Right lobe of liver (tissue), 6 donors: ENCODE data around the gene RIT2. TPM values are rescaled to one million over a fixed set of nuclear protein-coding genes. Genes with fewer than 3 reads are reported as not detected.

Source experiments
- ATAC-seq, 4 donors: fragments of 200-7000 bp; cut with Tn5 transposase; one replicate each; pipeline ENCODE4 v1.9.1; 2020; ENCODE audit warnings: mild to moderate bottlenecking in 4 of 4, moderate library complexity in 4 of 4
- DNase-seq, 3 donors: peaks; one replicate each; pipeline ENCODE4 v3.0.0-alpha.2; 2020
- H3K27ac ChIP-seq, 3 donors: fragments of 200-600 bp; one replicate each; pipeline ENCODE4 v1.8.0; 2022
- H3K27me3 ChIP-seq, 2 donors: fragments of 200-600 bp; one replicate each; pipeline ENCODE4 v1.8.0; 2022
- H3K36me3 ChIP-seq, 4 donors: fragments of 200-600 bp; sonication (generic) in 1 of 4; one replicate each; pipeline versions ENCODE4 v1.5.1 to v1.8.0; 2017 to 2022; ENCODE audit warnings: control low read depth in 1 of 4
- H3K4me1 ChIP-seq, 4 donors: fragments of 200-600 bp; sonication (generic) in 1 of 4; one replicate each; pipeline versions ENCODE4 v1.5.1 to v1.8.0; 2017 to 2022; ENCODE audit warnings: control low read depth in 1 of 4
- H3K4me3 ChIP-seq, 3 donors: fragments of 200-600 bp; one replicate each; pipeline ENCODE4 v1.8.0; 2022
- H3K9me3 ChIP-seq, 4 donors: fragments of 200-600 bp; sonication (generic) in 1 of 4; one replicate each; pipeline versions ENCODE4 v1.5.1 to v1.8.0; 2017 to 2022; ENCODE audit warnings: control low read depth in 1 of 4
- CTCF ChIP-seq, 4 donors: fragments of 200-600 bp in 3 of 4; fragments of 450-650 bp in 1 of 4; IDR thresholded peaks; one replicate each; pipeline versions ENCODE4 v1.5.1 to v1.8.0; 2016 to 2022; ENCODE audit warnings: antibody characterized with exemption in 4 of 4, mild to moderate bottlenecking in 2 of 4
- POLR2A ChIP-seq: fragments of 450-650 bp; IDR thresholded peaks from one replicate; pipeline ENCODE4 v1.6.1; 2017; ENCODE audit warnings: antibody characterized with exemption, mild to moderate bottlenecking
- WGBS: methylation state at CpG from one replicate; pipeline ENCODE4 v1.1.6; 2018; ENCODE audit warnings: low coverage, low lambda C conversion rate; ENCODE audit not compliant: insufficient coverage; ENCODE audit errors: missing lambda C conversion rate; 5-methylcytosine and 5-hydroxymethylcytosine counted together
- intact Hi-C, 2 donors: fragments of 100-400 bp; cut with DNase I; formaldehyde crosslinking; loops; one replicate each; pipeline versions ENCODE4 v1.11.2 to v1.14.1; 2022
- total RNA-seq, 6 experiments: library from RNA; depleted of rRNA in 2 of 6; stranded (reverse); fragments of >200 nt in 2 of 6; fragmentation: NEBNext Ultra II Directional in 3 of 6; extraction: Animal tissue kit (Norgen Biotek cat#: 25700) in 3 of 6; gene quantifications; one replicate each; pipeline versions ENCODE4 v1.1.0 to v1.2.4, GENCODE V29; 2016 to 2023
- donor health status: DM: no; HTN: yes; CAD: no.
- donor health status: DM: no; HTN: no; CAD: no.
- donor health status: DM: no; HTN: no; CAD: no.
- donor health status: DM: no; HTN: yes; CAD: no.
- donor health status: DM: no; HTN: yes; CAD: no.

RIT2 gene
- total RNA-seq, 6 experiments from 2014 or later, result not detected

DNA sequence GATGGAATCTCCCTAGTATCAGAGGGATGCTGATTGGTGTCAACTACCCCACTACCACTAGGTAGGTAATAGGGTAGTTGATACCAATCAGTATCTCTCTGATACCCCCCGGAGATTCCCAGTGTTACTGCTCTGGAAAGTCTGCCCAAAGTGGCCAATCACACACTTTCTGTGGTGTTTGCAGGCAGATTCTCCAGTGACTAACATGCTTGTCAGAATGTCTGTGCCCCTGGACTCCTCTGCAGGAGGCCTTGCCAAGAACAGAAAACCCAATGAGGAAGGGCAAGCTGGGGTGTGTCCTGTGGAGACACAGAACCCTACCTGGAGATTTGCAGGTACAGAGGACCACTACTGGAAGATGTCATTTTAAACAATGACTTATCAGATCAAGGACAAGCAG is 135.1 kb downstream of the RIT2 start:
- WGBS, result 67% methylated on average over 1 of the region's 1 CpG
- no peaks in the 10 kb centered on the region for H3K9me3 ChIP-seq
- H3K27me3 ChIP-seq, result no peaks in the 10 kb centered on the region
- no peaks in the 10 kb centered on the region for H3K4me1 ChIP-seq
- H3K4me3 ChIP-seq, result no peak overlapping the region
- no peak for DNase-seq
- ATAC-seq, result no peak
- intact Hi-C loops, result no loop called here
- no peak for TF ChIP-seq CTCF (IDR thresholded peaks at IDR 0.05)
- no peak for TF ChIP-seq POLR2A
- no peaks in the 10 kb centered on the region for H3K36me3 ChIP-seq
- H3K27ac ChIP-seq, result no peak overlapping the region

DNA sequence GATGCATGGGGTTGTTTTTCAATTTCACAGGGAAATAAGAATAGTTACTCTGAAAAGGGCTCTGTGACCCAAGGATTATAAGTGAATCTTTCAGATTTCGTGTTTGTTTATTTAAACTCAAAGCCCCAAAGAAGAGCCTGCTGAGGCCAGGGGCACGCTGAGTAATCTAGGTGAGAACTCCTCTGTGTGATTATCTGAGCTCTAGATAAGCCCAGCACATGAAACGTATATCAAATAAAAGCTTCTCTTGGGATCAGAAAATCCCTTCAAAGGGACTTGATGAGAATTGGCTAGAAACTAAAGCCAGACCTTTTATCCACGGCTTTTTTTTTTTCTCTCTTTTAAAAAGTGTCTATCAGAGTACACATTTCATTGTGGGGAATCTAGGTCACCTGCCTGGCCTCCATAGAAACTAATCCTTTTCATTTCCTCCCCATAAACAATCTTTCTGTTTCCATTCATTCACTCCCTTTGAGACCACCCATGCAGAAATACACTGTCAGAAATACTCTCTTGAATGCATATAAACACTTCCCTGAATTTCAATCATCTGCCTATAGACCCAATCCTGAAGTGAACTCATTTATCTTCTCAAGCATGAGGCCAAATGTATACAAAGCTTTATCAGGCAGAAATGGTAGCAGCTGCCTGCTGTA is 137.4 kb downstream of the RIT2 start:
- ATAC-seq, result no peak
- H3K4me3 ChIP-seq, result no peak overlapping the region
- H3K27ac ChIP-seq, result no peak overlapping the region
- no peaks in the 10 kb centered on the region for H3K9me3 ChIP-seq
- 16% methylated on average over 4 of the region's 4 CpGs for WGBS
- TF ChIP-seq POLR2A, result no peak
- no peak for TF ChIP-seq CTCF (IDR thresholded peaks at IDR 0.05)
- no peaks in the 10 kb centered on the region for H3K27me3 ChIP-seq
- DNase-seq, result no peak
- no peaks in the 10 kb centered on the region for H3K4me1 ChIP-seq
- H3K36me3 ChIP-seq, result no peaks in the 10 kb centered on the region
- intact Hi-C loops, result no loop called here

GRCh38 chr18:42976869-42977590 is 138.5 kb downstream of the RIT2 start:
- TF ChIP-seq CTCF (IDR thresholded peaks at IDR 0.05) (no peak), POLR2A (no peak)
- intact Hi-C loops, result no loop called here
- no peaks in the 10 kb centered on the region for H3K27me3 ChIP-seq
- H3K9me3 ChIP-seq, result no peaks in the 10 kb centered on the region
- ATAC-seq (no peak), DNase-seq (no peak)
- no peak overlapping the region for H3K4me3 ChIP-seq
- H3K27ac ChIP-seq, result no peak overlapping the region
- WGBS, result 12% methylated on average over 3 of the region's 3 CpGs
- no peaks in the 10 kb centered on the region for H3K4me1 ChIP-seq
- H3K36me3 ChIP-seq, result no peaks in the 10 kb centered on the region

- peaks cover 0 to 4% of the 10 kb centered on the region in 2 donors for H3K27me3 ChIP-seq
- no peak overlapping the region for H3K27ac ChIP-seq
- ATAC-seq, result no peak
- WGBS, result 19% methylated on average over 2 of the region's 2 CpGs
- H3K4me3 ChIP-seq, result no peak overlapping the region
- no peak for DNase-seq
- TF ChIP-seq CTCF (IDR thresholded peaks at IDR 0.05) (no peak), POLR2A (no peak)
- intact Hi-C loops, result no loop called here
- no peaks in the 10 kb centered on the region for H3K4me1 ChIP-seq
- H3K9me3 ChIP-seq, result no peaks in the 10 kb centered on the region
- no peaks in the 10 kb centered on the region for H3K36me3 ChIP-seq
Observed at GRCh38 chr18:42969366-42969765, 146.1 kb downstream of the RIT2 start.
